Mammary epithelial cell (primary cell): ENCODE measurements around the gene ZBTB16.

Experiments used
- CTCF ChIP-seq, 2 donors: IDR thresholded peaks in 1 of 2; conservative IDR thresholded peaks in 1 of 2; 2 replicates each; pipeline ENCODE4 v1.5.1; 2011 to 2012; ENCODE audit warnings: inconsistent platforms in 2 of 2, low read length in 2 of 2, mild to moderate bottlenecking in 2 of 2, control low read depth in 1 of 2, low read depth in 1 of 2; ENCODE audit not compliant: insufficient read depth in 1 of 2; ENCODE audit errors: extremely low read depth in 1 of 2
- EZH2 ChIP-seq: IDR thresholded peaks from 2 replicates; pipeline ENCODE4 v1.6.1; 2012; ENCODE audit warnings: low read length, inconsistent platforms, borderline replicate concordance

- TF ChIP-seq CTCF (conservative IDR thresholded peaks at IDR 0.05 in 1 of 2, IDR thresholded peaks at IDR 0.05 in 1 of 2; ENCODE audit: extremely low read depth in 1 of 2, insufficient read depth in 1 of 2, low read depth in 1 of 2, low read length in 2 of 2) (no peak), EZH2 (no peak)
Measured at GRCh38 chr11:114149689-114150407, 90.3 kb downstream of the ZBTB16 start.
